ENCODE results near the gene GPRASP2. TPM values are rescaled to one million over a fixed set of nuclear protein-coding genes. Genes with fewer than 3 reads are reported as not detected.

GPRASP2 gene
- total RNA-seq, 1 donor from 2014 or later, result 20.3 TPM

DNA sequence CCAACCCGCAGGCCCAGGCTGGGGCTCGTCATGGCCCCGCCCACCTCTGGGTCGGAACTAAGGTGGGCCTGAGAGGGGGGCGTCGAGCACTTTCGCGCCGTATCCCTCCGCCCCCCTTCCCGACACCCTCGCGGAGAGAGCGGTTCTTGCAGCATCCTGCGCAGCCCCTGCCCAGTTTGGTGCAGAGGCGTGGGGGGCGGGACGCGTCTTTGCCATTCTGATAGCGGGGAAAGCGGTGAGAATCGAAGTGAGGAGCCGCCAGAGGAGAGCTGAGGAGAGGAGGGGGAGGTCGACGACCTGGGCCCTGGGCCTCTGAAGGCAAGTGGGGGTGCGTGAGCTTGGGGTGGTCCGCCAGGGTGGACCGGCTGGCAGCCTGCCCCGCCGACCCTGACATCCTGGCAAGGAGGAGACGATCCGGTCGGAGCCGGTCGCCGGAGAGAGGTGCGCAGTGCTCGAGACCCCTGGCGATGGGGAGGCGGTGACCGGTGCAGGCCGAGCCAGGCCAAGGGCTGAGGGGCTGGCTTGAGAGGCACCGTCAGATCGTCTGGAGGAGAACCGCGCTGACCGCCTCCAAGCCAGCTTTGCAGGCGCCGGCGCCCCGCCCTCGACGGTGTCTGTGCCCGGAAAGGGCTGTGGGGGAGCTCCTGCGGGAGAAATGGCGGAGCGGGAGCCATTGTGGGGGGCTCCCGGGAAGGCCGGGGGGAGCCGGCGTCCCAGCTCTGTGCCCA, 33.8 kb downstream of the GPRASP2 start:
- TF ChIP-seq, protein P1, sequence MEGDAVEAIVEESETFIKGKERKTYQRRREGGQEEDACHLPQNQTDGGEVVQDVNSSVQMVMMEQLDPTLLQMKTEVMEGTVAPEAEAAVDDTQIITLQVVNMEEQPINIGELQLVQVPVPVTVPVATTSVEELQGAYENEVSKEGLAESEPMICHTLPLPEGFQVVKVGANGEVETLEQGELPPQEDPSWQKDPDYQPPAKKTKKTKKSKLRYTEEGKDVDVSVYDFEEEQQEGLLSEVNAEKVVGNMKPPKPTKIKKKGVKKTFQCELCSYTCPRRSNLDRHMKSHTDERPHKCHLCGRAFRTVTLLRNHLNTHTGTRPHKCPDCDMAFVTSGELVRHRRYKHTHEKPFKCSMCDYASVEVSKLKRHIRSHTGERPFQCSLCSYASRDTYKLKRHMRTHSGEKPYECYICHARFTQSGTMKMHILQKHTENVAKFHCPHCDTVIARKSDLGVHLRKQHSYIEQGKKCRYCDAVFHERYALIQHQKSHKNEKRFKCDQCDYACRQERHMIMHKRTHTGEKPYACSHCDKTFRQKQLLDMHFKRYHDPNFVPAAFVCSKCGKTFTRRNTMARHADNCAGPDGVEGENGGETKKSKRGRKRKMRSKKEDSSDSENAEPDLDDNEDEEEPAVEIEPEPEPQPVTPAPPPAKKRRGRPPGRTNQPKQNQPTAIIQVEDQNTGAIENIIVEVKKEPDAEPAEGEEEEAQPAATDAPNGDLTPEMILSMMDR (conservative IDR thresholded peaks at IDR 0.05), result no peak
- H3K27ac Mint-ChIP-seq (ENCODE audit: unreplicated experiment), result no peak overlapping the region
- H3K4me3 Mint-ChIP-seq, result no peak overlapping the region
- no peaks in the 10 kb centered on the region for H3K36me3 Mint-ChIP-seq (ENCODE audit: low read depth)
- no peak for DNase-seq (ENCODE audit: low read depth, low spot score)
- no peaks in the 10 kb centered on the region for H3K4me1 Mint-ChIP-seq
- H3K27me3 Mint-ChIP-seq (ENCODE audit: low read depth), result no peaks in the 10 kb centered on the region
- peaks cover 3% of the 10 kb centered on the region for H3K9me3 Mint-ChIP-seq

DNA sequence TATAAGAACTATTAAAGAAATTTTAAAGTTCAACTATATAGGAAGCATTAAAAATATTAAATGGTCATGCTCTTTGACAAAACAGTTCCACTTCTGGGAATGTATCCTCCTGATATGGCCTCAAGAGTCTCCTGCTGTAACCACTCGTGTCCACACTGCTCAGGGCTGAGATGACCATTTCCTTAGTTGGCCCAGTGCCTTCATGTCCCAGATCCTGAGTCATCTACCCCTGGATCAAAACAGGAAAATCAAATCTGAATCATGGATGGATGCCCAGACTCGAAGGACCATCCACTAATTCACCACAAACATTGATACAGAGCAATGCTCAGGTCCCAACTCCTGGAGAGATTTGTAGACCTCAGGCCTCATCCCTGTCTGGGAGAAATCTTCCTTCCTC, 53.0 kb downstream of the GPRASP2 start:
- TF ChIP-seq, protein P1 (conservative IDR thresholded peaks at IDR 0.05), result no peak
- no peak for DNase-seq (ENCODE audit: low read depth, low spot score)
- Mint-ChIP-seq H3K4me1 (peaks cover 12% of the 10 kb centered on the region), H3K4me3 (no peak overlapping the region), H3K27me3 (ENCODE audit: low read depth) (no peaks in the 10 kb centered on the region), H3K36me3 (ENCODE audit: low read depth) (peaks cover 2% of the 10 kb centered on the region), H3K9me3 (no peaks in the 10 kb centered on the region), H3K27ac (ENCODE audit: unreplicated experiment) (no peak overlapping the region)

DNA sequence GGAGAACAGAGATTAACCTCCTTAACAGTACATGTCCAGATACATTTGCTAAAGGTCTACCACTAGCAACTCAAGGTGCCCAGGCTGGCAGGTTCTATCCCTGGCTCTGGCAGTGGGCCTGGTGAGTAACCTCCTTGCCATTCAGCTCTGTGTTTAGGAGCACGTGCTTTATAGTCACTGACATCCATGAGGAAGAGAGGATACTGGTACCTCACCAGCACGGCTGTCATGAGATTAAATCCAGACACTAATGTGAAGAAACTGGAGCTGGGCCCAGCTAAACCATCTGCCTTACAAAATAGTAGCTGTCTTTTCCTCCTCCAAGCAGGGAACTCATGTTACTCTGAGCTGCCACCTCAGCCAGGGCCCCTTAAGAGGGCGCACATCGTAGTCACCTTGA, 53.6 kb downstream of the GPRASP2 start:
- no peaks in the 10 kb centered on the region for H3K27me3 Mint-ChIP-seq (ENCODE audit: low read depth)
- no peaks in the 10 kb centered on the region for H3K9me3 Mint-ChIP-seq
- TF ChIP-seq, protein P1 (conservative IDR thresholded peaks at IDR 0.05), result no peak
- H3K27ac Mint-ChIP-seq (ENCODE audit: unreplicated experiment), result no peak overlapping the region
- no peak overlapping the region for H3K4me3 Mint-ChIP-seq
- peaks cover 2% of the 10 kb centered on the region for H3K36me3 Mint-ChIP-seq (ENCODE audit: low read depth)
- no peak for DNase-seq (ENCODE audit: low read depth, low spot score)
- H3K4me1 Mint-ChIP-seq, result peaks cover 13% of the 10 kb centered on the region

DNA sequence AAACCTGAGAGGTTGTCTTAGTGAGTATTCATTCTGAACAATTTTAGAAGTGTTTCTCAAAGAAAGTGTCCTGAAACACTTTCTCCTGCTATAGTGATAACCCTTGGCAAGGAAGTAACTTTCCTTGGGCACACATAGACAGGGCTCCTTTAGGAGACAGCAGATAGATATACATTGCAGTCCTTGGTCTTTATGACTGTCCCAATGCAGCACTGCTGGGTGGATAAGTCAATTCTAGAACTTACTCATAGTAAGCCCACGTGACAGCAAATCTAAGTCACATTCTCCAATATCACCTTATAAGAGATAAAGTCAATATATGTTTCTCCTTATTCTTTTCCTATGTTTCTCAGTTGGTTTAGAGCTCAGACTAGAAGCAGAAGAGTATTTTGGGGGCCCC, 55.0 kb downstream of the GPRASP2 start:
- no peak for DNase-seq (ENCODE audit: low read depth, low spot score)
- Mint-ChIP-seq H3K4me1 (peaks cover 13% of the 10 kb centered on the region), H3K4me3 (peak overlapping the region; percentile 77), H3K27ac (ENCODE audit: unreplicated experiment) (no peak overlapping the region), H3K9me3 (no peaks in the 10 kb centered on the region), H3K27me3 (ENCODE audit: low read depth) (no peaks in the 10 kb centered on the region), H3K36me3 (ENCODE audit: low read depth) (peaks cover 2% of the 10 kb centered on the region)
- TF ChIP-seq, protein P1 (conservative IDR thresholded peaks at IDR 0.05), result no peak

Other genes starting within 250 kb of the GPRASP2 start
- gene TCP11X2, start 240.6 kb upstream of the GPRASP2 start, total RNA-seq, result not detected in 2 replicates
- 216 and 233 TPM in 2 replicates for gene TMSB15A, start 195.7 kb upstream of the GPRASP2 start, total RNA-seq
- 13.2 and 13.8 TPM in 2 replicates for gene ARMCX5, start 112.9 kb upstream of the GPRASP2 start, total RNA-seq
- 4.9 and 5.6 TPM in 2 replicates for gene GPRASP1, start 61.0 kb upstream of the GPRASP2 start, total RNA-seq
- gene GPRASP3, start 8.3 kb downstream of the GPRASP2 start, total RNA-seq, result 17.1 and 21.4 TPM in 2 replicates
- gene RAB40AL, start 224.8 kb downstream of the GPRASP2 start, total RNA-seq, result 0.59 and 0.68 TPM in 2 replicates